Peyer's patch (tissue), 4 donors: ENCODE measurements around the gene USP33. TPM values are rescaled to one million over a fixed set of nuclear protein-coding genes. Genes with fewer than 3 reads are reported as not detected.
A peak's percentile ranks its signal among the peaks of the same experiment; 100 is the strongest.
"Not testable (repeated sequence)": the region's sequence is repeated elsewhere in the genome, so short reads cannot be mapped to it uniquely, and the experiment has no call there.

Experiments
- DNase-seq, 3 donors: peaks; one replicate each; pipeline ENCODE4 v3.0.0-alpha.2; 2017 to 2019
- H3K27ac ChIP-seq, 4 donors: fragments of 200-600 bp; sonication (generic); one replicate each; pipeline ENCODE4 v1.5.1; 2016 to 2019
- H3K27me3 ChIP-seq, 2 donors: fragments of 200-600 bp; sonication (generic); one replicate each; pipeline ENCODE4 v1.5.1; 2019
- H3K36me3 ChIP-seq, 3 donors: fragments of 200-600 bp; sonication (generic); one replicate each; pipeline ENCODE4 v1.5.1; 2016 to 2019
- H3K4me1 ChIP-seq, 4 donors: fragments of 200-600 bp; sonication (generic); one replicate each; pipeline ENCODE4 v1.5.1; 2016 to 2019
- H3K4me3 ChIP-seq, 4 donors: fragments of 200-600 bp; sonication (generic); 1 replicate in 3 of 4; 2 replicates in 1 of 4; pipeline ENCODE4 v1.5.1; 2016 to 2019; ENCODE audit warnings: mild to moderate bottlenecking in 1 of 4
- H3K9me3 ChIP-seq, 4 donors: fragments of 200-600 bp; sonication (generic); one replicate each; pipeline ENCODE4 v1.5.1; 2016 to 2019; ENCODE audit warnings: mild to moderate bottlenecking in 1 of 4
- POLR2A ChIP-seq, 2 donors: fragments of 450-650 bp; IDR thresholded peaks; one replicate each; pipeline ENCODE4 v1.5.1; 2017; ENCODE audit warnings: antibody characterized with exemption in 2 of 2, mild to moderate bottlenecking in 2 of 2, moderate library complexity in 2 of 2
- total RNA-seq, 4 donors: library from RNA; depleted of rRNA; stranded (reverse); fragments of >200 nt; gene quantifications; one replicate each; pipeline ENCODE4 v1.1.0, GENCODE V29; 2016
- TF ChIP-seq, protein P1 (sequence below), 6 experiments: fragments of 450-650 bp in 4 of 6; fragments of 200-600 bp in 2 of 6; sonication (generic) in 1 of 6; IDR thresholded peaks; one replicate each; pipeline ENCODE4 v1.5.1; 2017 to 2019; ENCODE audit warnings: antibody characterized with exemption in 6 of 6, mild to moderate bottlenecking in 3 of 6, moderate library complexity in 1 of 6

The USP33 gene
- total RNA-seq, 4 donors from 2014 or later: 78.9 to 109 (median 84.4) TPM

DNA sequence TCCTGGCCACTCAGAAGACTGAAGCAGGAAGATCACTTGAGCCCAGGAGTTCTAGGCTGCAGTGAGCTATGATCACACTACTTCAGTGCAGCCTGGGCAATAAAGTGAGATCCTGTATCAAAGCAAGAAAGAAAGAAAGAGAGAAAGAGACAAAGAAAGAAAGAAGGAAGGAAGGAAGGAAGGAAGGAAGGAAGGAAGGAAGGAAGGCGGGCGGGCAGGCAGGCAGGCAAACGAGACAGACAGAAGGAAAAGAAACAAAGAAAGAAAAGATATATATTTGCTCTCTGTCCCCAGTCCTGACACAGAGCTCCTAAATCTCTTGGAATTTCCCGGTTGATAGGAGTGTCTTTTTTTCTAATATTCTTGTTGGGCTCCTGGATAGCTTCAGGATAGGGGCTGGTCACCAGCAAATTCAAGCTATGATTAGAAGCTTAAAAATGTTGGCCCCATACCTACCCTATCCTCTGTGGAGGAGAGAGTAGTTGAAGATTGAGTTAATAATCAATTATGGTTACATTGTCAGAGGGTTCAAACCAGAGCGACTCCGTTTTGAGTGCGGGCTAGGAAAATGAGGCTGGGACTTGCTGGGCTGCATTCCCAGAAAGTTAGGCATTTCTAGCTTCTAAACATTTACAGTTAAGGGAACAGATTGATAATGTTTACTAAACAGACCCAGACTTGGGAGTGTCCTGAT lies 16.5 kb upstream of the USP33 start:
- H3K9me3 ChIP-seq: no peaks in the 10 kb centered on the region
- no peak overlapping the region for H3K27ac ChIP-seq
- H3K4me3 ChIP-seq: no peak overlapping the region
- H3K4me1 ChIP-seq: peaks cover 0 to 6% (median 0%) of the 10 kb centered on the region in 4 donors
- no peaks in the 10 kb centered on the region for H3K27me3 ChIP-seq
- TF ChIP-seq, protein P1, sequence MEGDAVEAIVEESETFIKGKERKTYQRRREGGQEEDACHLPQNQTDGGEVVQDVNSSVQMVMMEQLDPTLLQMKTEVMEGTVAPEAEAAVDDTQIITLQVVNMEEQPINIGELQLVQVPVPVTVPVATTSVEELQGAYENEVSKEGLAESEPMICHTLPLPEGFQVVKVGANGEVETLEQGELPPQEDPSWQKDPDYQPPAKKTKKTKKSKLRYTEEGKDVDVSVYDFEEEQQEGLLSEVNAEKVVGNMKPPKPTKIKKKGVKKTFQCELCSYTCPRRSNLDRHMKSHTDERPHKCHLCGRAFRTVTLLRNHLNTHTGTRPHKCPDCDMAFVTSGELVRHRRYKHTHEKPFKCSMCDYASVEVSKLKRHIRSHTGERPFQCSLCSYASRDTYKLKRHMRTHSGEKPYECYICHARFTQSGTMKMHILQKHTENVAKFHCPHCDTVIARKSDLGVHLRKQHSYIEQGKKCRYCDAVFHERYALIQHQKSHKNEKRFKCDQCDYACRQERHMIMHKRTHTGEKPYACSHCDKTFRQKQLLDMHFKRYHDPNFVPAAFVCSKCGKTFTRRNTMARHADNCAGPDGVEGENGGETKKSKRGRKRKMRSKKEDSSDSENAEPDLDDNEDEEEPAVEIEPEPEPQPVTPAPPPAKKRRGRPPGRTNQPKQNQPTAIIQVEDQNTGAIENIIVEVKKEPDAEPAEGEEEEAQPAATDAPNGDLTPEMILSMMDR (IDR thresholded peaks at IDR 0.05): no peak
- no peak for TF ChIP-seq POLR2A (IDR thresholded peaks at IDR 0.05)
- H3K36me3 ChIP-seq: no peaks in the 10 kb centered on the region
- DNase-seq: no peak

DNA sequence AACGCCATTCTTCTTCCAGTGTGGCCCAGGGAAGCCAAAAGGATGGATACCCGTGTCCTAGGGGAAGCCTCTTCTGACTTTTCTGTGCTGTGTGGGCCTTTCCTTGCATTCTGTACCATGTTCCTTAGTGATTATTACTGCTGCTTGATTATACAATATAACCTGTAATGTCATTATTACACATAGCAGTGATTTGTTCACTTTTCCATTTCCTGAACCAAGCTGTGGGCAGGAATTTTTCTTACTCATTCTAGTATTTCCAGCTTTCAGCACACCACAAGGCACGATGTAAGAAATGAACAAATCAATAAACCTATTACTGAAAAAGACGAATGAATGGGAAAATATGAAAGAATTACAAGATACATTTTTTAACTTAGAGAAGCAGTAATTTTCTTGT lies 8.4 kb upstream of the USP33 start:
- H3K36me3 ChIP-seq: no peaks in the 10 kb centered on the region
- DNase-seq: no peak

DNA sequence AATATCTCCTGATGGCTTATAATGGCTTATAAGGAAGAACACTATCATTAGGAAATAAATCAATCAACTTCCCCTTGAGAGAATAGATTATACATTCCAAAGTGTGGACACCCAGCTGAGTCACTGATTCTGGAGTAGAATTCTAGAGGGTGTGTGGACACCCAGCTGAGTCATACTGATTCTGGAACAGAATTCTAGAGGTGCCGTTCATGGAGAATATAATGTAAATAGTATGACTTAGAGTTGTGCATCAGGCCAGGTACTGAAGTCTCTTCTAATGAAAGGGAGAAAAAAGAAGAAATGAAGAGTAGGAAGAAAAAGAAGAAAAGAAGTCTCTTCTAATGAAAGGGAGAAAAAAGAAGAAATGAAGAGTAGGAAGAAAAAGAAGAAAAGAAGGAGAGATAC lies 2.4 kb upstream of the USP33 start:
- Histone ChIP-seq H3K9me3 (no peaks in the 10 kb centered on the region), H3K27ac (no peak overlapping the region), H3K36me3 (no peaks in the 10 kb centered on the region), H3K4me3 (no peak overlapping the region), H3K27me3 (no peaks in the 10 kb centered on the region), H3K4me1 (peaks cover 0 to 4% (median 2%) of the 10 kb centered on the region in 4 donors)
- TF ChIP-seq, protein P1 (IDR thresholded peaks at IDR 0.05): no peak
- no peak for TF ChIP-seq POLR2A (IDR thresholded peaks at IDR 0.05)
- DNase-seq: no peak

More for the DNA sequence above, 8.4 kb upstream of the USP33 start:
- Histone ChIP-seq H3K27ac (no peak overlapping the region), H3K4me1 (no peaks in the 10 kb centered on the region), H3K9me3 (no peaks in the 10 kb centered on the region), H3K4me3 (no peak overlapping the region), H3K27me3 (no peaks in the 10 kb centered on the region)
- TF ChIP-seq, protein P1 (IDR thresholded peaks at IDR 0.05): no peak
- no peak for TF ChIP-seq POLR2A (IDR thresholded peaks at IDR 0.05)

DNA sequence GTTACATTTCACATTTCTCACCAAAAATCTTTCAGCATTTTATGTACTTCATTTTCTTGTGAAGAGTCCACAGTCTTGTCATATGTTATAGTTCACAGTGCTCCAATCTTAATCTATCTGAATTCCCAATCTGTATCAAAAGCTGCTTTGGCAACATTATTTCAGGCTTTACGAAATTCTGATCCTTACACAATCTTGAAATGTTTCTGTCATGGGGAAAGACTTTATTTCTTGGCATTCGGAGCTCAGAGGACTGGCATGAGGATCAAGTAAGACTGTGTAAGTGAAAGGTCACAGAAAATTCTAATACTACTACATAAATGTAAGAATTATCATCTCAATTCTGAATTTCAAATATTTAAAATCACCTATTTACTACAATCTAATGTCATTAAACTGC lies 2.0 kb downstream of the USP33 start:
- peak overlapping the region in 2 of 4 donors; percentile 66 to 96 for H3K4me3 ChIP-seq
- no peak for DNase-seq
- H3K9me3 ChIP-seq: no peaks in the 10 kb centered on the region
- H3K27me3 ChIP-seq: no peaks in the 10 kb centered on the region
- H3K27ac ChIP-seq: peak overlapping the region in 1 of 4 donors; percentile 26
- peaks cover 0 to 16% (median 2%) of the 10 kb centered on the region in 4 donors for H3K4me1 ChIP-seq
- no peaks in the 10 kb centered on the region for H3K36me3 ChIP-seq
- TF ChIP-seq POLR2A (IDR thresholded peaks at IDR 0.05): no peak

DNA sequence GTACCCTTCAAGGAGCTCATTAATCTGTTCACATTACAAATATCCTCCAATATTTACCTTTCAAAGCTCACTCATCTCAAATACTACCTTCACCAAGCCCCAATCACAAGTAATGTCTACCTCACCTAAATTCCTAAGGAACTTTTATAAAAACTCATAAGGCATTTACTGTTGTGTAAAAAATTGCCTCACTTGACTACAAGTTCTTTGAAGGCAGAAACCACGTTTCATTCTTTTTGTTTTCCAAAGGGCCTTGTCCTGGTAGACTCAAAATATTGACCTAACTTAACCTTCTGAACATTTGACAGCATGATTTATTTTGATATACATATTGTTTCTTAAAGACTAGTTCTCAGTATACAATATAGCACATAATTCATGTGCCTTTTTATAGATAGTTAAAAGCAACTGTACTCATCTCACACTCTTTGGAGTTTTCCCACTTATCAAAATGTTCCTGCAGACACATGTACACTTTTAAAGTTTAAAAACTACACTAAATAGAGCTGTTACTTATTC lies 2.5 kb downstream of the USP33 start:
- Histone ChIP-seq H3K27ac (no peak overlapping the region), H3K4me1 (peaks cover 0 to 16% (median 2%) of the 10 kb centered on the region in 4 donors), H3K4me3 (no peak overlapping the region), H3K36me3 (no peaks in the 10 kb centered on the region), H3K9me3 (no peaks in the 10 kb centered on the region), H3K27me3 (no peaks in the 10 kb centered on the region)
- DNase-seq: no peak
- TF ChIP-seq, protein P1 (IDR thresholded peaks at IDR 0.05): no peak
- no peak for TF ChIP-seq POLR2A (IDR thresholded peaks at IDR 0.05)

DNA sequence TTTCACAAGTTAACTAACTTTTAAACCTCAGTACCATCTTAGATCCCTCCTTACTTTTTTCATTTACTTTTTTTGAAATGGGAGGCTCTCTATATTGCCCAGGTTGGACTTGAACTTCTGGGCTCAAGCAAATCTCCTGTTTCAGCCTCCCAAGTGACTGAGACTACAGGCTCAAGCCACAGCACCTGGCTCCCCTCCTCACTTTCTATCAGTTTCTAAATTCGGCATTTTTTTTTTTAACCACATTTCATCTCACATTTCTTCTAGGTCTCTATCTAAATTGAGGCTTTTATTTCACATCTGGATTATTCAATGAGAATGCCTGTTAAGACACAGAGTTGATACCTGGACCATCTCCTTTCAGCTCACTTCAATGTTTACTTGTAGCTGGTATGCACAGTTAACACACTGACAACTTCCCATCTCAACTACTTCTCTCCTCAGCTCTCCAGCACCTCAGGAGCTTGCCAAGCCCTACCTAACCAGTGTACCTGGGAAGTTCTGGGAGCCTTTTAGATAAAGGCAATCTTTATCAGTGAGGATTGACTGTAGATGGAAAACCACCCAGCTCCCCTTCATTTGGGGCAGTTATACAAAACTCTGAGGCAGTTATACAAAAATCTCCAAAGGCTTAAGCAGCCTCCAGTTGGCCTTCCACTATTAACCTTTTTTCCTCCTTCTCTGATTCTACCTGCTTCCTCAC lies 3.4 kb downstream of the USP33 start:
- DNase-seq: no peak
- no peaks in the 10 kb centered on the region for H3K9me3 ChIP-seq
- no peak for TF ChIP-seq POLR2A (IDR thresholded peaks at IDR 0.05)
- TF ChIP-seq, protein P1 (IDR thresholded peaks at IDR 0.05): no peak
- H3K27me3 ChIP-seq: no peaks in the 10 kb centered on the region
- no peak overlapping the region for H3K4me3 ChIP-seq
- no peak overlapping the region for H3K27ac ChIP-seq
- H3K36me3 ChIP-seq: no peaks in the 10 kb centered on the region
- peaks cover 0 to 16% (median 2%) of the 10 kb centered on the region in 4 donors for H3K4me1 ChIP-seq

DNA sequence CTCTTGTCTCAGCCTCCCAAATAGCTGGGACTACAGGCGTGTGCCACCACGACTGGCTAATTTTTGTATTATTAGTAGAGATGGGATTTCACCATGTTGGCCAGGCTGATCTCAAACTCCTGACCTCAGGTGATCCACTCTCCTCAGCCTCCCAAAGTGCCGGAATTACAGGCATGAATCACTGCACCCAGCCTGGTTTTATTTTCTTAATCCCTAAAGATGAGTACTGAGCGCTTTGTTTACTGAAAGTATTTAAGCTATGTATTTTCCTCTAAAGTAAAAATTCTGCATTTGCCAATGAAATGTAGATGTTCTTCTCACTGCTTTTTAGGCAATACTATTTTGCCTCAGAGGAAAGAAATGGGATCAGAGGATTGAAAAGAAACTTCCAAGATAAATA lies 10.2 kb downstream of the USP33 start:
- not testable (repeated sequence) for H3K36me3 ChIP-seq, H3K9me3 ChIP-seq, H3K27ac ChIP-seq, H3K27me3 ChIP-seq, H3K4me3 ChIP-seq, DNase-seq, H3K4me1 ChIP-seq
